HG03342 (cell line): ENCODE results near the gene TMEM126B.
"Not testable (repeated sequence)": the region's sequence is repeated elsewhere in the genome, so short reads cannot be mapped to it uniquely, and the experiment has no call there.

Source experiments
- ATAC-seq: cut with Tn5 transposase; IDR thresholded peaks from one replicate; pipeline ENCODE4 v1.9.1; 2021; ENCODE audit warnings: mild to moderate bottlenecking, moderate library complexity; ENCODE audit not compliant: unreplicated experiment

TMEM126B gene

DNA sequence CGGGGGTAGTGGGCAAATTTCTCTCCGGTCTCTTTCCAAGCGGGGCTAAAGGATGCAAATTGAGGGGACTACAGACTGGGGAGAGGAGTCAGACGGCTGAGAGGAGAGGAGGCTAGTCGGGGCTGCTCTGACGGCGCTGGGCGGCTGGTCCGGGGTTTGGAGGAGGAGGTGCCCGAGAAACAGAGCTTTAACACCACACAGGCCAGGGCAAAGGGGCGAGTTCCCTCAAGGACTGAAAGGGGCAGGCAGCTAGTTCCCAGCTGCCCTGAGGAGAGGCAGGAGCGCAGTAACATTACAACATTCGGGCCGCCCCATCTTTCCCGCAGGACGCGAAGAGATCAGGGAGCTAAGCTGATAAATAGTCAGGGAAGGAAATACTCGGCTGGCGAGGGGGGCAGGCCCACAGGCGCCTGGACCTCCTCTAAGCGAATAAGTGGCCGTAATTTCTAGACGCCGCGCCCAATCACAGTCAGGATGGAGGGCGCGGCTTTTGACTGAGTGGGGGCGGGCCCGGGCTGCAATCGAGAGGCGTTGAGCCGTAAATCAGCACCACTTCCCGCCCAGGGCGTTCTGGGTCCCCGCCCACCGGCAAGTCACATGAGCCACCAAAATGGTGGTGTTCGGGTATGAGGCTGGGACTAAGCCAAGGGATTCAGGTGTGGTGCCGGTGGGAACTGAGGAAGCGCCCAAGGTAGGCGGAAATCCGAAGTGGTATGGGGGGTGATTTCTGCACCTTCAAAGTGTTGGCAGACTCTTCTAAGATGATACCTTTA lies at the start of gene TMEM126B:
Gene TMEM126B, plus strand, starts transcription at position 596 of the 773 bp plus-strand sequence. Its CDS starts 15 bp downstream, at position 611.
- peak; percentile 98 for ATAC-seq

DNA sequence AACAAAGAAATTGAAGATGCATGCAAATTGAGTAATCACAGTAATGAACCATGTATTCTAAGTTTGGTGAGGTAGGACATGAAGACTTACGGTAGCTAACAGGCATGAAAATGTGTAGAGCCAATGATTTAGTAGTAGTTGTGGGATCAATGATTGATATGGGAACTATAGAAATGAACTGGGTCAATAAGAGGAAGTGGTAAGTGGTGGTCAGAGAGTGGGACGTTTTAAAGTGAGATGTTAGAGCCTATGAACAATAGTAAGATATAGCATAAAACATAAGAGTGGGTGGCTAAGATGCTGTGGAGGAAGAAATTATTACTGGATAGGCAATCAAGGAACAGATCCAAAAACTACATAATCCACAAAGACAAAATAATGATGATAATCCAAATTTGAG lies 46.3 kb upstream of the TMEM126B start:
- peak; percentile 67 for ATAC-seq

DNA sequence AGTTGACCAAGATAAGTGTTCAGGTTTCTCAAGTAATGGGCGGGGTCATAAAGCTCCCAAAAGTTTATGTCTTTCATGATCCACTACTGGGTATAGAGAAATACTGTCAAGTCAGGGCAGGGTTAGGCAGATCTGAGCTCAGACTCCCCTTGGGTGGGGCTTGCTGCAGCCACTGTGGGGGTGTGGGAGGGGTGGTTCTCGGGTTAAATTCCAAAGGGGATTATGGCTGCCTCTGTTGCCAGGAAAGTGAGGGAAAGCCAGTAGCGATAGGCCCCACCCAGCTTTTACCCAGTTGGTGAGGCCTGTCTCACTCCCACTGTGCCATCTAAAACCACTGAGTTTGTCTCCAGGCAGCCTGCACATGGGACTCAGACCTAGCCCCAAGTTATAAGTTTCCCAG lies 39.0 kb upstream of the TMEM126B start:
- ATAC-seq: no peak

DNA sequence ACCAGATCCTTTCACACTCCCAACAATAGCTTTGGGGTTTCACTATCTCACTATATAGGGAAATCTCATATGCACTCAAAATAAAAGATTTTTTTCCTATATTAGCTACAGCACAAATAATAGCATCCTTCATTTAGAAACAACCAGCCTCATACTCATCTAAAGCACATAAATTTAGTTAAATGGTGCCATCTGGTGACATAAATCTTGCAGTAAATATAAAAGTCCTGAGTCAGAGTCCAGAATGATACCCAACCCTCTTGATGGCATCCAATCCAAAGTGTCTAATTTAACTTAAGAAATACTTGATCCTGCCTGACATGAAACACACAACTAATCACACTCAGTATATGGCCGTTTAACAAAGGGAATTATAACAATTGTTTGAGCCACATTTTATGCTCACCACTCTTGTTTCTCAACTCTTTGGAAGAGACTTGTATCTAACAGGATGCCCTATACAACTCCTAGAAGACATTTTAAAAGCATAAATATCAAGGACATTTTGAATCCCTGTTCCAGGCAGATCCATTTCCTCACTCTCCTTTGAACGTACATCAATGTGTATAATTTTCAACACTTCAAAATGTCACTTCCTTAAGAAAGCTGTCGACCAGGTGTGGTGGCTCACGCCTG lies 37.4 kb upstream of the TMEM126B start:
- ATAC-seq: no peak

DNA sequence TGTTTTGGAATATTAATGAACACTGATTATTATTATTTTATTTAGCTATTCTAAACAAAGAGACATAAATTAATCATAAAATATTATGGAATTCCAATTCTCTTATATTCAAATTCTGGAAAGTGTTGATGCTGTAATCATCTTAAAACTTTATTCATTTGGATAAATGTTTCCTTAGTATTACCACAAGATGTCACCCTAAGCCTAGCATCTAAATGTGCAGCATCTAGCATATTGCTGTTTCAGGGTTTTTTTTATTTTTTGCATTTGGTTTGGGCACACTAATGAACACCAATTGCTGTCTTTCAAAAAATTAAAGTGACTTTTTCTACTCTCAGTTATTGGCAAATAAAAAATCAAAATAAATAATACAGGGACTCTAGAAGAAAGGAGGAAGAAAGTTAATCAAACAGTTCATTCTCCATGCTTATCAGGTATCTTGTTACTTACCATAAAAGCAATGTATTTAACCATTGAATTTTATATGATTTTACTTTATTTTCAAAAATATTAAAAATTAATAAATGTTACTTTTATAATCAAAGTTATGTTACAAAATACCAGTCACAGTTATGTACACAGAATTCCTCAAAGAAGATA lies 33.0 kb upstream of the TMEM126B start:
- peak; percentile 80 for ATAC-seq

DNA sequence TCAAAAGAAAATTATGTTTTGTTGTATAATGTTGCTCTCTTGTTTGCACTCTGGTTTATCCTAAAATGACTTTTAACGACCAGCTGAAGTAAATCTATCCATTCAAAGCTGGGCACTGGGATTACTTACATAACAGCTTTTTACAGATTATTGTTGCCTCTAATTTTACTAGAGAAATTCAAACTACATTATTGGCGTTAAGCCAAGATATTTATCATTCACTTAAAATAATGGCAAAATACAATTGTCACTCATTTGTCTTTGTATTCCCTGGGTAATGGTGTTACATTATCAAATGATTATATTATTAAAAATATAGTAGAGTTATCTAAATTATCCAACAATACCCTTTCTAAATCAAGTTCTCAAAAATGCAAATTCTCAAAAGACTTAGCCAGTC lies 31.5 kb upstream of the TMEM126B start:
- ATAC-seq: no peak

DNA sequence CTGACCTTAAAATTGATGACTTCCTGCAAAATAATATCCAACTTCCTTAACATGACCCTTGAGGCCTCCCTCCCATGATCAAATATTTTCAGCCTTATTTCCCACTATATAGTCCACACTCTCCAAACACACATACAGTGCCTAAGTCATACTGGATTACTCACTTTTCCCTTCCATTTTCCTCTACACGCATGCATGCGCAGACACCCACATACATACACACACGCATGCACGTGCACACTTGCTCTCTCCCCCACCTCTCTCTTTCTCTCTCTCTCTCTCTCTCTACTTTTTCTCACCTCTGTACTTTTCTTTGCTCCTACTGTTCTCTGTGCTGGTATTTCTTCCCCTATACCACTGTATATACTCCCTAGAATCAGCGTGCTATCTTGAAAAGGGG lies 29.3 kb upstream of the TMEM126B start:
- ATAC-seq: no peak

DNA sequence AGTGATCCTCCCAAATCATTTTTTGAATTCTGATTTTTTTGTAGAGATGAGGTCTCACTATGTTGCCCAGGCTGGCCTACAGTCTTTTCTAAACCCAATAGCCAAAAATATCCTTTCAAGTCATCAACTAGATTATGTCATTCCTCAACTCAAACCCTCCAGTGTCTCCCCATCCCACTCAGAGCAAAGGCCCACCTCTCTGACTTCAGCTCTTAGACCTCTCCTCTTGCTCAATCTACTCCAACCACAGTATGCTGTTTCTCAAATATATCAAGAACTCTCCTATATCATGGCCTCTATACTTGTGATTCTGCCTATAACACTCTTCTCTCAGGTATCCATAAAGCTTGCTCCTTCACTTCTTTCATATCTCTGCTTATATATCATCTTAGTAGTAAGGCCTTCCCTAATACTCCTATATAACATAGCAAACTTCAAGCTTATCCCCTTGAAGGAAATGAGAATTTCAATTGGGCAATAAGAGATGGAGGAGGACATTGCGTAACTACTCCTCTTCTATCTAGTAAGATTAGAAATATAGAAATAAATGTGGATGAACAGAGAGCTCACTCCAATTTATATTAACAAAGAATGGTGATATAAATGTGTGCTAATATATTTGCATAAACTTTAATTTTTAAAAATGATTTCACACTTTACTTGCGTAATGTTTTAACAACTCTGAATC lies 25.7 kb upstream of the TMEM126B start:
- no peak for ATAC-seq

DNA sequence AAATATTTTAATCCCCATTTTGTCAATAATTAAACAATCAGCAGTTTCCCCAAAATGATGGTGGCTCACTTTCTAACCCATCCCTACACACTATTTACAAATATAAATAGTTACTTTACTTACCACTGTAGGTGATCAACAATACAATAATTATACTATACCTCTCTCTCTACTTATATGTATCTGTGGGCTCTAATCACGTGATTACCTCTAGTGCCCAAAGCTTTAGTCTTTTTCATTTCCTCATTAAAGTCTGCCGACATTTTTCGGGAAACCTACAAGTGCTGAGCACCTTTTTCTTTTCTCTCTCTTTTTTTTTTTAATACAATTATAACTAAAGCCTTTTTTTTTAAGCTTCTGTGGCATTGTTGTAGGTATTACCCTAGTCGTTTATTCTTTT lies 25.2 kb upstream of the TMEM126B start:
- no peak for ATAC-seq

DNA sequence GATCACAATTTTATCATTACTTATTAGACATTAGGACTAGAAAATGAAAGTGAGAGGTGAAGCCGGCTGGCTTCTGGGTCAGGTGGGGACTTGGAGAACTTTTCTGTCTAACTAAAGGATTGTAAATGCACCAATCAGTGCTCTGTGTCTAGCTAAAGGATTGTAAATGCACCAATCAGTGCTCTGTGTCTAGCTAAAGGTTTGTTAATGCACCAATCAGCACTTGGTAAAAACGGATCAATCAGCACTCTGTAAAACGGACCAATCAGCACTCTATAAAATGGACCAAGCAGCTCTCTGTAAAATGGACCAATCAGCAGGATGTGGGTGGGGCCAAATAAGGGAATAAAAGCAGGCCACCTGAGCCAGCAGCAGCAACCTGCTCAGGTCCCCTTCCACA lies 22.2 kb upstream of the TMEM126B start:
- not testable (repeated sequence) for ATAC-seq

DNA sequence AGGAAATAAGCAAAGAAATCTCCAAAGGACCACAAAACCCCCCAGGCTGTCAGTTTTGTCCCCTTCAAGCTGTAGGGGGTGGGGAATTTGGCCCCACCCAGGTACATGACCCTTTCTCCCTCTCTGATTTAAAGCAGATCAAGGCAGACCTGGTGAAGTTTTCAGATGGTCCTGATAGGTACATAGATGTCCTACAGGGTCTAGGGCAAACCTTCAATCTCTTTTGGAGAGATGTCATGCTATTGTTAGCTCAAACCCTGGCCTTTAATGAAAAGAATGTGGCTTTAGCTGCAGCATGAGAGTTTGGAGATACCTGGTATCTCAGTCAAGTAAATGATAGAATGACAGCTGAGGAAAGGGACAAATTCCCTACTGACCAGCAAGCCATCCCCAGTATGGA lies 19.8 kb upstream of the TMEM126B start:
- ATAC-seq: not testable (repeated sequence)

DNA sequence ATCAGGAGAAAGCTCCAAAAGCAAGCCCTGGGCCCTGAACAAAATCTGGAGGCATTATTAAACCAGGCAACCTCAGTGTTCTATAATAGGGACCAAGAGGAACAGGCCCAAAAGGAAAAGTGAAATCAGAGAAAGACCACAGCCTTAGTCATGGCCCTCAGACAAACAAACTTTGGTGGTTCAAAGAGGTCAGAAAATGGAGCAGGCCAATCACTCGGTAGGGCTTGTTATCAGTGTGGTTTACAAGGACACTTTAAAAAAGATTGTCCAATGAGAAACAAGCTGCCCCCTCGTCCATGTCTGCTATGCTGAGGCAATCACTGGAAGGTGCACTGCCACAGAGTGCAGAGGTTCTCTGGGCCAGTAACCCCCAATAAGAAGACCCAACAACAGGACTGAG lies 19.1 kb upstream of the TMEM126B start:
- ATAC-seq: not testable (repeated sequence)

DNA sequence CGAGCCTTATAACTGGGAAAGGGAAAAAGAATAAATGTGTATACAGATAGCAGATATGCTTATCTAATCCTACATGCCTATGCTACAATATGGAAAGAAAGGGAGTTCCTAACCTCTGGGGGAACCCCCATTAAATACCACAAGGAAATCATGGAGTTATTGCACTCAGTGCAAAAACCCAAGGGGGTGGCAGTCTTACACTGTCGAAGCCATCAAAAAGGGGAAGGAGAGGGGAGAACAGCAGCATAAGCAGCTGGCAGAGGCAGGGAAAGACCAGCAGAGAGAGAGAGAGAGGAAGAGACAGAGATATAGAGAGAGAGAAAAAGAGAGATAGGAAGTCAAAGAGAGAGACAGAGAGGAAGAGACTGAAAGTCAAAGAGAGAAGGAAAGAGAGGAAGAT lies 16.8 kb upstream of the TMEM126B start:
- not testable (repeated sequence) for ATAC-seq

DNA sequence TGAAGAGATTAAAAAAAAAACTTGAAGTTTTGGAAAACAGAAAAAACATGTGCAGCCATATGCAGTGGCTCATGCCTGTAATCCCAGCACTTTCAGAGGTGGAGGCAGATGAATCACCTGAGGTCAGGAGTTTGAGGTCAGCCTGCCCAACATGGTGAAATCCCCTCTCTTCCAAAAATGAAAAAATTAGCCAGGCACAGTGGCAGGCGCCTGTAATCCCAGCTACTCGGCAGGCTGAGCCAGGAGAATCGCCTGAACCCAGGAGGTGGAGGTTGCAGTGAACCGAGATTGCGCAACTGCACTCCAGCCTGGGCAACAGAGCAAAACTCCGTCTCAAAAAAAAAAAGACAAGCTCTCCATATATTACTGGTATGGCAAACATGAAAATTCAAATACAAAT lies 8.9 kb upstream of the TMEM126B start:
- ATAC-seq: no peak

DNA sequence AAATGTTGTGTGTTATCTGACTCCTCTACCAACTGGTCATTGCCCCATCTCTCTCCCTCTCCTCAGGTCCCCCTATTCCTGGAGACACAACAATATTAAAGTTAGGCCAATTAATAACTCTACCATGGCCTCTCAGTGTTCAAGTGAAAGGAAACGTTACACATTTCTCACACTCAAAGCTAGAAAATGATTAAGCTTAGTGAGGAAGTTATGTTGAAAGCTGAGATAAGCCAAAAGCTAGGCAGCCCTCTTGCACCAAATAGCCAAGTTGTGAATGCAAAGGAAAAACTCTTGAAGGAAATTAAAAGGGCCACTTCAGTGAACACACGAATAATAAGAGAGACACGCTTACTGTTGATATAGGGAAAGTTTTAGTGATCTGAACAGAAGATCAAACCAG lies 8.1 kb upstream of the TMEM126B start:
- no peak for ATAC-seq

DNA sequence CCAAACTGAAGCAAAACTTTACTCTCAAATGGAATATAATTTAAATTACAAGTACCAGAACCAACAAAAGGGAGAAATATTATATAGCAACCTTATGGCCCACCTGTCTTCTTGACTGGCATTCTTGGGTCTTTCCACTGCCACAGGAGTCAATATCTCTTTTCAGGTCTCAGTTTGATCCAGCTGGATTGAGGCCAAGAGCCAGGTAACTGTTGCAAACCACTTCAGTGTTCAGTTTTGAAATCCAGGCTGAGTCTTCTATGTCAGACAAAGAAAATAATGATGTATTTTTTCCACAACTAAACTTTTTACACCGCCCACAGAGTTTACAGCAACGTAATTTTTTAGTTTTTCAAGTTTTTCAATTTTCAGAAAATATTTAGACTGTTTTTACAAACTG lies 1.9 kb upstream of the TMEM126B start:
- no peak for ATAC-seq

DNA sequence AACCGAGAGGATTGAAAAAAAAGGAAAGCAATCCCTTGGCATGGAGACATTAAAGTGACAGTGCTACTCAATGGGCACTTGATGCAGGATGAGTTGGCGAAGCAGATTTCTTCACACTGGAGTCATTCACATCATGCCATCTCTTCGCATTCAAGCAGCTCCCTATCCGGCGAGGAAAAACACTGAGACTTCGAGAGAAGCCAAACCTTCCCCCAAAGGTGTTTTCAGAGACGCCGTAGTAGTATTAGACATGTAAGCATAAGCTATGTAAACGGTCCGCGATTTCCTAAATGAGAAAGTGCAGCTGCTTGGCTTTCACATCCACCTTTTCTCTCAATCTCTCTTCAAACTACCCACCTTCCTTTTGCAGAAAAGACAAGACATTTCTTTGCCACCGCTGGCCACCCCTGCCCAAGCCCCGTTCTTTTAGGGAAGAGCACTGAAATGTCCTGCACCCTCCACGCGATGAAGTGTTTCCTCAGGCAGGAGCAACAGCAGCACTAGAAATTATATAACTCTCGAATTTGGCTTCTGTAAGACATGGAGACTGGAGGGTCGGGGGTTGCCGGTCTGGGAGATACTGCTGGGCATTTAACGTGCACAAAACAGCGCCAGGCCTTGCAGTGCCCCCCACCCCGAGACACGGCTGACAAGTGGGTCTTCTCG lies 928 bp upstream of the TMEM126B start, which contains the start of gene DLG2:
Gene DLG2, minus strand, starts transcription at position 13 of the 666 bp plus-strand sequence.
- no peak for ATAC-seq

DNA sequence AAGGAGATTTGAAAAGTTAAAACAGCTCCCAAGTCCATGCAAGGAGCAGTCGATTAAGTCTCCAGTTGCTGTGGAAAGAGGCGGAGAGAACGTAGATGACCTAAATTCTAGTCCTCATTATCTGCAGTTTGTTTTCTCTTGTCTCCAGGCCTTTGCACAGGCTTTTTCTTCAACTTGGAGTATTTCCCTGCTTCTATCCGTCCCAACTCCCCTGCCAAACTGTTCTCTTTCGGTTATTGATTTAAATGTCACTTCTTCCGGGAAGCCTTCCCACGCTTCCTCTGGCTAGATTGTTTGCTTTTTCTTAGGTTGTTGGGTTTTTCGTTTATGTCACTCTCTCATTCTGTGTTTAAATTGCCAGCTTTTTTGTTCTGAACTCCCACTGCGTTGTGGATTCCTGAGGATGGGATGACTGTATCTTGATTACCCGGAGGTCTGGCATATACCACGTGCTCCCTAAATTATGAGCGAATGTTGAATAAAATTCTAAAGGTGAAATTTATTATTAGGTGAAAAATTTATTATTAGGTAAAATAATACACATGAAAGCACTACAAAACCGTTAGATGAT lies 463 bp downstream of the TMEM126B start:
- ATAC-seq: peak; percentile 14

DNA sequence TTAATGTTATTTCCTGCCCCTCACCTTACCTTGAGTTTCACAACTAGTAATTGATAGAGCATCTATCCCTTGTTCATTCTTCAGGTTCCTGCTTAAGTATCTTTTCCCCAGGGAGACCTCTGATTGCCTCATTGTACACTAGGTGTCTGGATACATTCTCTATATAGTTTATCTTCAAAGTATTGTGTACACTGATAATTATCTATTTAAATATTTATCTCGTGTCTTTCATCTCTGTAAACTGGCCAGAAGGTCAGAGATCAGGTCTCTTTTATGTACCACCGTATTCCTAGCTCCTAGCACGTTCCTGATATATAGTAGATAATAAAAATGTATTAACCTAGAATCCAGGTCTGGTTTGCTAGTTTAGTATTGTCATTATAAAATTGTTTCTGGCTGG lies 6.4 kb downstream of the TMEM126B start:
- ATAC-seq: no peak

DNA sequence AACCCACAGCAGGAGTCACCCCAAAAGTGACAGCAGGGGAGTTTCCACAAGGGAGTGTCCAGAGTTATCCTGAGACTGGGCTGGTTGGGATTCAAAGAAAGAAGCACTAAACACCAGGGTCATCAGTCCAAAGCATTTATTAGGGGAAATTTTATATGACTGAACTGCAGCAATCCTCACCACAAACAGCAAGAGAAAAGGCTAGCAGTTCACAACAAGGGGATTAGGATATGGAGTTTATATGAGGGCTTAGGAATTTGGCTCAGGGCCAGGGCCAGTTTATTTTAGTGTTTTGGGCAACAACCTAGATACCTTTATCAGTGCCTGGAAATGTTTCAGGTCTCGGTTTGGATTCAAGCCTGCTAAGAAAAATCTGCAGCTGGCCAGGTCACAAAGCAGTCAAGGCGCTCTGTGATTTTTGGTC lies 14.8 kb downstream of the TMEM126B start:
- no peak for ATAC-seq

DNA sequence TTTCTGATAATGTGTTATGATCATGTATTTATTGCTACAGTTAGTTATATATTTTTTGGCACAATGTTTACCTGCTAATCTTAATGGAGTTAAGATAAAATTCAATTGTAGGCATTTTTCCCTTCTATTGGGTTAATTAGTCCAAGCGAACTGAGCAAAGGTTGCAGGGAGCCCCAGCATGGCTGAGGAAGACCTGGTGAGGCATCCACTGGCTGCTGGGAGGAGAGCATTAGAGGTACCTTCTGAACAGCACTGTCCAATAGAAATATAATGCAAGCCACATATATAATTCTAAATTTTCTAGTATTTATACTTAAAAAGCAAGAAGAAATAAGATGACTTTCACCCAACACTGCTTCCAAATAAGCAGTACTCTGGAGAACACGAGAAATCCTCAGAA lies 18.7 kb downstream of the TMEM126B start:
- ATAC-seq: no peak
